RWPE2 (cell line): Measurements from ENCODE around the gene FAM187B.
"Not testable (repeated sequence)": the region's sequence is repeated elsewhere in the genome, so short reads cannot be mapped to it uniquely, and the experiment has no call there.

ENCODE experiments used
- ATAC-seq: fragments of 200-7000 bp; cut with Tn5 transposase; 3 replicates; pipeline ENCODE4 v1.9.1; 2021; ENCODE audit warnings: low read depth
- DNase-seq: peaks from one replicate; pipeline ENCODE4 v3.0.0-alpha.2; 2020; ENCODE audit warnings: low spot score
- H3K27ac ChIP-seq: fragments of 450-650 bp; 2 replicates; pipeline ENCODE4 v1.5.1; 2017; ENCODE audit warnings: mild to moderate bottlenecking; ENCODE audit not compliant: poor library complexity, severe bottlenecking
- H3K27me3 ChIP-seq: fragments of 250-450 bp; sonication (Bioruptor Pico); 2 replicates; pipeline ENCODE4 v1.5.1; 2021; ENCODE audit warnings: mild to moderate bottlenecking, moderate library complexity; ENCODE audit not compliant: insufficient read depth, poor library complexity, severe bottlenecking
- H3K36me3 ChIP-seq: fragments of 250-450 bp; sonication (Bioruptor Pico); 2 replicates; pipeline ENCODE4 v1.5.1; 2020; ENCODE audit warnings: low read depth, mild to moderate bottlenecking, moderate library complexity
- H3K4me1 ChIP-seq: fragments of 250-450 bp; sonication (Bioruptor Pico); 2 replicates; pipeline ENCODE4 v1.5.1; 2021; ENCODE audit warnings: mild to moderate bottlenecking, moderate library complexity; ENCODE audit not compliant: insufficient read depth, poor library complexity, severe bottlenecking
- H3K4me3 ChIP-seq: fragments of 250-450 bp; sonication (Bioruptor Pico); 2 replicates; pipeline ENCODE4 v1.5.1; 2021; ENCODE audit warnings: mild to moderate bottlenecking, moderate library complexity; ENCODE audit not compliant: severe bottlenecking
- H3K9me3 ChIP-seq: fragments of 250-450 bp; sonication (Bioruptor Pico); 2 replicates; pipeline ENCODE4 v1.5.1; 2021; ENCODE audit warnings: mild to moderate bottlenecking, moderate library complexity; ENCODE audit not compliant: severe bottlenecking
- CTCF ChIP-seq: fragments of 450-650 bp; IDR thresholded peaks from one replicate; pipeline ENCODE4 v1.5.1; 2017; ENCODE audit warnings: mild to moderate bottlenecking, moderate library complexity; ENCODE audit not compliant: poor library complexity, severe bottlenecking

Gene FAM187B

GRCh38 chr19:35205733-35206323 is 22.7 kb downstream of the FAM187B start:
- H3K4me1 ChIP-seq, result no peaks in the 10 kb centered on the region
- H3K36me3 ChIP-seq, result no peaks in the 10 kb centered on the region
- no peak overlapping the region for H3K27ac ChIP-seq
- ATAC-seq (no peak), DNase-seq (no peak)
- H3K4me3 ChIP-seq, result no peak overlapping the region
- no peaks in the 10 kb centered on the region for H3K27me3 ChIP-seq
- H3K9me3 ChIP-seq, result no peaks in the 10 kb centered on the region
- no peak for TF ChIP-seq CTCF

- Histone ChIP-seq H3K4me3 (no peak overlapping the region), H3K9me3 (no peaks in the 10 kb centered on the region), H3K36me3 (no peaks in the 10 kb centered on the region), H3K4me1 (no peaks in the 10 kb centered on the region), H3K27ac (no peak overlapping the region), H3K27me3 (no peaks in the 10 kb centered on the region)
- ATAC-seq (no peak), DNase-seq (no peak)
- TF ChIP-seq CTCF, result no peak
Observed at GRCh38 chr19:35204799-35205732, 23.5 kb downstream of the FAM187B start.

DNA sequence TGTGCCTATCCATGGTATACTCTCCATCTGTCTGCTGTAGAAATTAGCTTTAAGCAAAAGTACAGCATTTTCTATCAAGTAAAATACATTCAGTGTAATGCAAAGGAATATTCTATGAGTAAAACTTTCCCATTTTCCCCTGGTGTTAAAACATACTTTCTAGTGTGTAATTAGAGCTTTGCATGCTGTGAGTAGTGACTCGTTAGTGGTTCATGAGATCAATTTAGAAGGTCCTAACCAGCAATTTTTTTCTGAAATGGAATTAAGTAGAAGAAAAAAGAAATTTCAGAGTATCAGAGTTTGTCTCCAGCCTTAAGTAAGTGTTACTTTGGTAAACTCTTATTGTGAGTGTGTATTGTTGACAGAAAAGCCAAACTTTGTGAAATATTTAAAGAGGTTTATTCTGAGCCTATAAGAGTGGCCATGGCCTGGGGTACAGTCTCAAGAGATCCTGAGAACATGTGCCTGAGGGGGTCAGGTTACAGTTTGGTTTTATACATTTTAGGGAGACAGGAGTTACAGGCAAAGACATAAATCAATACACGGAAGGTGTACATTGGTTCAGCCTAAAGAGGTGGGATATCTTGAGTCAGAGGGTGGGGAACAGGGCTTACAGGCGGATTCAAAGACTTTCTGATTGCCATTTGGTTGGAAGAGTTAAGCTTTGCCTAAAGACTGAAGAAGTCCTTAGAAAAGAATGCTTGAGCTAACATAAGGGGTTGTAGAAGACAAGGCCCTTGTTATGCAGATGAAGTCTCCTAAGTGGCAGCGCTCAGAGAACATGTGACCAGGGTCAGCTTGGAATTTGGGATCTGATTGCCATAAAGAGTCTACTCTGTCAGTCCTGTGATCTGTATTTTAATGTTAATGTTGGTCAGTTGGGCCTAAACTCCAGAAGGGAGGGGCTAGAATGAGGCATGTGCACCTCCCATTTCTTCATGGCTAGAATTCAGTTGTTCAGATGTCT is 25.5 kb downstream of the FAM187B start:
- Histone ChIP-seq H3K36me3 (no peaks in the 10 kb centered on the region), H3K27ac (no peak overlapping the region), H3K4me3 (no peak overlapping the region), H3K9me3 (no peaks in the 10 kb centered on the region), H3K27me3 (no peaks in the 10 kb centered on the region), H3K4me1 (no peaks in the 10 kb centered on the region)
- ATAC-seq (no peak), DNase-seq (no peak)
- no peak for TF ChIP-seq CTCF

GRCh38 chr19:35199481-35199880 is 29.1 kb downstream of the FAM187B start:
- no peak for TF ChIP-seq CTCF
- no peak overlapping the region for H3K4me3 ChIP-seq
- no peak for ATAC-seq
- H3K9me3 ChIP-seq, result no peaks in the 10 kb centered on the region
- no peaks in the 10 kb centered on the region for H3K4me1 ChIP-seq
- no peak overlapping the region for H3K27ac ChIP-seq
- no peak for DNase-seq
- no peaks in the 10 kb centered on the region for H3K36me3 ChIP-seq
- H3K27me3 ChIP-seq, result no peaks in the 10 kb centered on the region

DNA sequence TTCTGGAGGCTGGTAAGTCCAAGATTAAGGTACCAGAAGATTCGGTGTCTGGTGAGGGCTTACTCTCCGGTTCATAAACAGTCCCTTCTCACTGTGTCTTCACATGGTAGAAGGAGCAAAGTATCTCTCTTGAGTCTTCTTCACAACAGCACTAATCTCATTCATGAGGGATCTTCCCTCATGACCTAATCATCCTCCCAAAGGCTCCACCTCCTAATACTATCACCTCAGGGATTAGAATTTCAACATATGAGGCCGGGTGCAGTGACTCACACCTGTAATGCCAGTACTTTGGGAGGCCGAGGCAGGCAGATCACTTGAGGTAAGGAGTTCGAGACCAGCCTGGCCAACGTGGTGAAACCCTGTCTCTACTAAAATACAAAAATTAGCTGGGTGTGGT is 31.7 kb downstream of the FAM187B start:
- H3K9me3 ChIP-seq, H3K27ac ChIP-seq, H3K4me1 ChIP-seq, H3K36me3 ChIP-seq, H3K27me3 ChIP-seq, H3K4me3 ChIP-seq, DNase-seq: not testable (repeated sequence)
- peak; percentile 41; the same call in 2 of the 3 replicates for ATAC-seq
